H1 (cell line): Measurements from ENCODE around the gene CWF19L1. TPM values are rescaled to one million over a fixed set of nuclear protein-coding genes. Genes with fewer than 3 reads are reported as not detected.
A peak's percentile ranks its signal among the peaks of the same experiment; 100 is the strongest.

Experiments used
- BCL11A ChIP-seq, 2 experiments: IDR thresholded peaks; one replicate each; pipeline ENCODE4 v1.6.1; 2011; ENCODE audit warnings: low read depth in 2 of 2, low read length in 2 of 2, mild to moderate bottlenecking in 2 of 2
- BRCA1 ChIP-seq: IDR thresholded peaks from 2 replicates; pipeline ENCODE4 v1.6.1; 2012; ENCODE audit warnings: low read depth, low read length, improper control_type of control experiment
- CTBP2 ChIP-seq: IDR thresholded peaks from 2 replicates; pipeline ENCODE4 v1.7.0; 2011; ENCODE audit warnings: borderline replicate concordance, mild to moderate bottlenecking, moderate library complexity, mixed read lengths, low read length; ENCODE audit not compliant: insufficient read depth, insufficient read length
- EGR1 ChIP-seq: IDR thresholded peaks from 2 replicates; pipeline ENCODE4 v1.6.1; 2011; ENCODE audit warnings: low read depth, low read length, borderline replicate concordance
- EZH2 ChIP-seq: fragments of 200-600 bp; sonication (generic); IDR thresholded peaks from 2 replicates; pipeline ENCODE4 v1.7.1; 2012; ENCODE audit warnings: low read depth, mild to moderate bottlenecking, moderate library complexity, low read length, inconsistent platforms; ENCODE audit not compliant: severe bottlenecking
- FOSL1 ChIP-seq: IDR thresholded peaks from 2 replicates; pipeline ENCODE4 v1.6.1; 2011; ENCODE audit warnings: mild to moderate bottlenecking, low read depth, low read length, moderate library complexity; ENCODE audit not compliant: insufficient read depth
- KDM4A ChIP-seq: IDR thresholded peaks from one replicate; pipeline ENCODE4 v1.7.1; 2012; ENCODE audit warnings: low read depth, mild to moderate bottlenecking, moderate library complexity, low read length, inconsistent platforms; ENCODE audit not compliant: severe bottlenecking
- MAFK ChIP-seq: IDR thresholded peaks from 2 replicates; pipeline ENCODE4 v1.6.1; 2012; ENCODE audit warnings: low read depth, mild to moderate bottlenecking, improper control_type of control experiment, low read length
- POU5F1 ChIP-seq: IDR thresholded peaks from 2 replicates; pipeline ENCODE4 v1.6.1; 2011; ENCODE audit warnings: low read depth, mild to moderate bottlenecking, low read length, moderate library complexity
- RAD21 ChIP-seq, 2 experiments: IDR thresholded peaks in 1 of 2; conservative IDR thresholded peaks in 1 of 2; 2 replicates each; pipeline ENCODE4 v1.6.1; 2011; ENCODE audit warnings: low read depth in 2 of 2, low read length in 2 of 2, improper control_type of control experiment in 1 of 2, inconsistent platforms in 1 of 2, mild to moderate bottlenecking in 1 of 2, moderate library complexity in 1 of 2
- RFX5 ChIP-seq: IDR thresholded peaks from 2 replicates; pipeline ENCODE4 v1.6.1; 2011; ENCODE audit warnings: low read depth, low read length, improper control_type of control experiment, borderline replicate concordance
- RXRA ChIP-seq: IDR thresholded peaks from 2 replicates; pipeline ENCODE4 v1.6.1; 2011; ENCODE audit warnings: low read depth, mild to moderate bottlenecking, low read length, moderate library complexity; ENCODE audit not compliant: insufficient read depth
- SIN3A ChIP-seq, 2 experiments: IDR thresholded peaks in 1 of 2; conservative IDR thresholded peaks in 1 of 2; 2 replicates each; pipeline ENCODE4 v1.6.1; 2011 to 2012; ENCODE audit warnings: low read length in 2 of 2, improper control_type of control experiment in 1 of 2, low read depth in 1 of 2, mild to moderate bottlenecking in 1 of 2
- TBP ChIP-seq: IDR thresholded peaks from 2 replicates; pipeline ENCODE4 v1.6.1; 2011; ENCODE audit warnings: low read depth, low read length, improper control_type of control experiment
- YY1 ChIP-seq: IDR thresholded peaks from 2 replicates; pipeline ENCODE4 v1.6.1; 2011; ENCODE audit warnings: low read depth, mild to moderate bottlenecking, low read length
- ZNF274 ChIP-seq: IDR thresholded peaks from 2 replicates; pipeline ENCODE4 v1.7.0; 2012; ENCODE audit warnings: low read length, borderline replicate concordance; ENCODE audit errors: extremely low read depth
- polyA plus RNA-seq, 7 experiments: library from polyadenylated mRNA; depleted of rRNA in 3 of 7; stranded (reverse) in 5 of 7; unstranded in 2 of 7; fragments of >200 nt in 5 of 7; fragments of 200-250 nt in 2 of 7; gene quantifications; 1 replicate in 5 of 7; 2 replicates in 1 of 7; 4 replicates in 1 of 7; pipeline versions ENCODE4 v1.2.1 to v1.2.3, GENCODE V29; 2011 to 2013; ENCODE audit warnings: missing spikeins in 2 of 7, mixed read lengths in 2 of 7
- total RNA-seq: library from RNA; stranded (reverse); fragmentation: NEBNext Ultra II Directional; extraction: Animal tissue kit (Norgen Biotek cat#: 25700); gene quantifications from 2 replicates; pipeline ENCODE4 v1.2.1, GENCODE V29; 2021
- TF ChIP-seq, protein P1 (sequence below), 3 experiments: IDR thresholded peaks; 1 replicate in 2 of 3; 2 replicates in 1 of 3; pipeline versions ENCODE4 v1.5.1 to v1.6.1; 2011; ENCODE audit warnings: low read length in 3 of 3, mild to moderate bottlenecking in 3 of 3, inconsistent platforms in 2 of 3, low read depth in 1 of 3, moderate library complexity in 1 of 3; ENCODE audit not compliant: insufficient read depth in 1 of 3; ENCODE audit errors: control extremely low read depth in 1 of 3
- TF ChIP-seq, protein P2 (sequence below): IDR thresholded peaks from 2 replicates; pipeline ENCODE4 v1.6.1; 2012; ENCODE audit warnings: low read length, inconsistent platforms

Gene CWF19L1
- total and polyA plus RNA-seq, 2 of the 8 experiments (the other 6 are each of a cell fraction or from before 2014, with no cell fraction given) = 11.1 to 29.9 TPM

DNA sequence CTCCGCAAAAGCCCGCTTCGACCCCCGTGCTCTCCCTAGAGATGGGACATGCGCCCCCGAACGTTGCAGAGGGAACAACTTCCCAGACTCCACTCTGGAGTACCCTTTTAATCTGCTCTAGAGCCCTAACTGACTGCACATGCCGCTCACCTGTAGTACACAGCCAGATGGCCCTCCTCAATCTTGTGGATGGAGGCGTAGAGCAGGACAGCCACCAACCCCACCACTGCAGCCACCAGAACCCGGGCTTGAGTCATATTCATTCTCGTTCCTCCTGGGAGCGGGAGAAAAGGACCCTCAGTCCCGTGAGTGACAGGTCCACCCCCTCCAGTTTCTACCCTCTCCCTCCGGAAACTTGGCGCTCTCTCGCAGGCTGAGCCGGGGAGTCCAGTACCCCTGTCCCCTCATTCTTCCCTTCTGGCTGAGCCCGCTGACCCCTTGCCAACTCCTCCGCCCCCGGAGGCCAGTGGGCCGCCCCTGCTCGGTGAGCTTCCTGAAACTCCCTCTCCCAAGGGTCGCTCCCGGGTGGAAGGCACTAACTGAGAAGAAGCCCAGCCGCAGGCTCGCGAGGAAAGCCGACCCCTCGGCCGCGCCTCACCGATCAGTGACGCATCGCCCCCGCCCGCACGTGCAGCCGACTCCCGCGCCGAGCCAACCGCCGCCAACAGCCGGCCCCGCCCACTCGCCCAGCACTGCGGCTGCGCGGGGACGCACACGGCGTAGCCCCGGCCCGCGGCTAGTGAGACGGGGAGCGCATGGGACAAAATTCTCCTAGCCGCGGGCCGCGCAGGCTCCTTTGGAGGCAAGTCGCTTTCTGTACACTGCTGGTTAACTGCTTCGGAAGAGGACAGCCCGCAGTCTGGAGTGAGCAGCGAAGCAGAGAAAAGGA lies 81.8 kb downstream of the CWF19L1 start, which contains the start of gene ERLIN1 (continued):
- no peak for TF ChIP-seq POU5F1
- no peak for TF ChIP-seq ZNF274
- TF ChIP-seq EGR1 = peak; percentile 88
- TF ChIP-seq CTBP2 = no peak
- TF ChIP-seq EZH2 = no peak
- no peak for TF ChIP-seq MAFK
- TF ChIP-seq RFX5 = no peak
- TF ChIP-seq, protein P1, sequence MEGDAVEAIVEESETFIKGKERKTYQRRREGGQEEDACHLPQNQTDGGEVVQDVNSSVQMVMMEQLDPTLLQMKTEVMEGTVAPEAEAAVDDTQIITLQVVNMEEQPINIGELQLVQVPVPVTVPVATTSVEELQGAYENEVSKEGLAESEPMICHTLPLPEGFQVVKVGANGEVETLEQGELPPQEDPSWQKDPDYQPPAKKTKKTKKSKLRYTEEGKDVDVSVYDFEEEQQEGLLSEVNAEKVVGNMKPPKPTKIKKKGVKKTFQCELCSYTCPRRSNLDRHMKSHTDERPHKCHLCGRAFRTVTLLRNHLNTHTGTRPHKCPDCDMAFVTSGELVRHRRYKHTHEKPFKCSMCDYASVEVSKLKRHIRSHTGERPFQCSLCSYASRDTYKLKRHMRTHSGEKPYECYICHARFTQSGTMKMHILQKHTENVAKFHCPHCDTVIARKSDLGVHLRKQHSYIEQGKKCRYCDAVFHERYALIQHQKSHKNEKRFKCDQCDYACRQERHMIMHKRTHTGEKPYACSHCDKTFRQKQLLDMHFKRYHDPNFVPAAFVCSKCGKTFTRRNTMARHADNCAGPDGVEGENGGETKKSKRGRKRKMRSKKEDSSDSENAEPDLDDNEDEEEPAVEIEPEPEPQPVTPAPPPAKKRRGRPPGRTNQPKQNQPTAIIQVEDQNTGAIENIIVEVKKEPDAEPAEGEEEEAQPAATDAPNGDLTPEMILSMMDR (IDR thresholded peaks at IDR 0.05; ENCODE audit: control extremely low read depth in 1 of 3, insufficient read depth in 1 of 3, low read depth in 1 of 3, low read length in 3 of 3) = no peak
- TF ChIP-seq BCL11A (IDR thresholded peaks at IDR 0.05; ENCODE audit: low read depth in 2 of 2, low read length in 2 of 2) = no peak
- no peak for TF ChIP-seq BRCA1
- TF ChIP-seq YY1 = no peak
- no peak for TF ChIP-seq RXRA
- TF ChIP-seq, protein P2, sequence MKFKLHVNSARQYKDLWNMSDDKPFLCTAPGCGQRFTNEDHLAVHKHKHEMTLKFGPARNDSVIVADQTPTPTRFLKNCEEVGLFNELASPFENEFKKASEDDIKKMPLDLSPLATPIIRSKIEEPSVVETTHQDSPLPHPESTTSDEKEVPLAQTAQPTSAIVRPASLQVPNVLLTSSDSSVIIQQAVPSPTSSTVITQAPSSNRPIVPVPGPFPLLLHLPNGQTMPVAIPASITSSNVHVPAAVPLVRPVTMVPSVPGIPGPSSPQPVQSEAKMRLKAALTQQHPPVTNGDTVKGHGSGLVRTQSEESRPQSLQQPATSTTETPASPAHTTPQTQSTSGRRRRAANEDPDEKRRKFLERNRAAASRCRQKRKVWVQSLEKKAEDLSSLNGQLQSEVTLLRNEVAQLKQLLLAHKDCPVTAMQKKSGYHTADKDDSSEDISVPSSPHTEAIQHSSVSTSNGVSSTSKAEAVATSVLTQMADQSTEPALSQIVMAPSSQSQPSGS = peak; percentile 62; the same call in 1 of the 2 replicates
- peak in 1 of 2 experiments; percentile 76; a peak in 1 of 4 replicates for TF ChIP-seq SIN3A (conservative IDR thresholded peaks at IDR 0.05 in 1 of 2, IDR thresholded peaks at IDR 0.05 in 1 of 2; ENCODE audit: low read depth in 1 of 2, low read length in 2 of 2)
- TF ChIP-seq RAD21 (IDR thresholded peaks at IDR 0.05 in 1 of 2, conservative IDR thresholded peaks at IDR 0.05 in 1 of 2; ENCODE audit: low read depth in 2 of 2, low read length in 2 of 2) = no peak
- peak; percentile 79 for TF ChIP-seq KDM4A
- TF ChIP-seq FOSL1 = no peak
- TF ChIP-seq TBP = peak; percentile 66
